ENCODE data around the gene HOOK2.

The HOOK2 gene

DNA sequence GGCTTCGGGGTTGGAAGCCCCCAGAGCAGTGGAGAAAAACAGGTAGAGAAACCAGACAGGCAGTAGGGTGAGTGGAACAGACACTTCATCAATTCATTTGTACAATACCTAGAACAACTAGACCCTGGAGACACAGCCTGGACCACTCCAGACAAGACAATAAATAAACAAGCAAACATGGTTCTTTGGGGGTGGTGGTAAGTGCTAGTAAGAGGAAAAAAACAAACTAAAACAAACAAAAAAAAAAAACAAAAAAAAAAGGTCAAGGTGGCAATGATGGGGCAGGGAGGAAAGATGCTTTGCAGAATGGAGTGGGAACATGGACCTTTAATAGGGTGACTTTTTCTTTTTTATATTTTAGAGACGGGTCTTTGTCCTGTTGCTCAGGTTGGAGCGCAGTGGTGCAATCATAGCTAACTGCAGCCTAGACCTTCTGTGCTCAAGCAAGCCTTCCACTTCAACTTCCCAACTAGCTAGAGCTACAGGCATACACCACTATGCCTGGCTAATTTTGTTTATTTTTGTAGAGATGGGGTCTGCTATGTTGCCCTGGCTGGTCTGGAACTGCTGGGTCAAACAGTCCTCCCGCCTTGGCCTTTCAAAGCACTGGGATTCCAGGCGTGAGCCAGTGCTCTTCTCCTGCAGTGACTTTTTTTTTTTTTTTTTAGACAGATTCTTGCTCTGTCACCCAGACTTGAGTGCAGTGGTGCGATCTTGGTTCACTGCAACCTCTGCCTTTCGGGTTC is 19.0 kb upstream of the HOOK2 start:
- no peak for DNase-seq (ENCODE audit: low spot score)

DNA sequence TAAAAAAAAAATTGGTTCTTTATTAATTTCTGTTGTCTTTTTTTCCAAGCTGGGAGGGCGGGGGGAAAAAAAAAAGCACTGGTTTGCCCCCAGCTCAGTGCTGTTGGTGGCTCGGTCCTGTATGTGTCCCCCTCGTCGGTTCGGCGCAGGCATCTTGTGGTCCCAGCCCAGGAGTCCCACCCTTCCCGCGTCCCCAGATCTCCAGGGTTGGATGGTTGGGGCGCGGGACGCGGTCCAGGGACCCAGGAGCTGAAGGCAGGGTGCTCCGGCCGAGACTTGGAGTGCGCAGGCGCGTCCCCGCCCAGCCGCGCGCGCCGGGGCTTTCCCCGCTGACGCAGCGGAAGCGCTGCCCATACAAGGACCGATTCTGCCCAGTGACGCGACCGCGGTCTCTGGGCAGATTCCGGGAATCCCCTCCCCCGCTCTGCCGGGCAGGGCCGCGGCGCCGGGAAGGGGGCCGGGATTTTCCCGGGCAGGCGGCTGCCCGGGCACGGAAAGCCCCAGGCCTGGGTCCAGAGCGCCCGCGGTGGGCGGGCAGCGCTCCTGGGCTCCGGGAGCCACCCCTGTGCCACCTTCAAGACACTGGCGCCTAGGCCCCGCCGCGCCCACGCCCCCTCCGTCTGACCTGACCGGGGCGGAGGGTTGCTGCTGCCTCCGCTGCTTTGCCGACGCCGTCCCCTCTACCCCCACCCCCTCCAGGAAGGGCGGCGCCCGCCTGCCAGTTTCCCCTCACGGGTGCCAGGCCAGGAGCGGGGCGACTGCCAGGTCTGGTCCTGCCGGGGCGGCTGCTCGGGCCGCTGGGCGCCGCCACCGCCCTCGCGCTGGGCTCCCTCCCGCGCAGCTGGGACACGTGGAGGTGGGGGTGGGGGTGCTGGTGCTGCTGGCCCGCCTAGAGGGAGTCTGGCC is 18.2 kb upstream of the HOOK2 start:
- peak; percentile 96 for DNase-seq (ENCODE audit: low spot score)

DNA sequence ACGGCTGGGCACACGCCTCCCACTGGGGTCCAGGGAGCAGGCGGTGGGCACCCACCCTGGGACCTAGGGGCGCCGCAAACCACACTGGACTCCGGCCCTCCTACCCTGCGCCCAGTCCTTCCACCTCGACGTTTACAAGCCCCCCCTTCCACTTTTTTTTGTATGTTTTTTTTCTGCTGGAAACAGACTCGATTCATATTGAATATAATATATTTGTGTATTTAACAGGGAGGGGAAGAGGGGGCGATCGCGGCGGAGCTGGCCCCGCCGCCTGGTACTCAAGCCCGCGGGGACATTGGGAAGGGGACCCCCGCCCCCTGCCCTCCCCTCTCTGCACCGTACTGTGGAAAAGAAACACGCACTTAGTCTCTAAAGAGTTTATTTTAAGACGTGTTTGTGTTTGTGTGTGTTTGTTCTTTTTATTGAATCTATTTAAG is 17.5 kb upstream of the HOOK2 start:
- DNase-seq (ENCODE audit: low spot score): no peak

DNA sequence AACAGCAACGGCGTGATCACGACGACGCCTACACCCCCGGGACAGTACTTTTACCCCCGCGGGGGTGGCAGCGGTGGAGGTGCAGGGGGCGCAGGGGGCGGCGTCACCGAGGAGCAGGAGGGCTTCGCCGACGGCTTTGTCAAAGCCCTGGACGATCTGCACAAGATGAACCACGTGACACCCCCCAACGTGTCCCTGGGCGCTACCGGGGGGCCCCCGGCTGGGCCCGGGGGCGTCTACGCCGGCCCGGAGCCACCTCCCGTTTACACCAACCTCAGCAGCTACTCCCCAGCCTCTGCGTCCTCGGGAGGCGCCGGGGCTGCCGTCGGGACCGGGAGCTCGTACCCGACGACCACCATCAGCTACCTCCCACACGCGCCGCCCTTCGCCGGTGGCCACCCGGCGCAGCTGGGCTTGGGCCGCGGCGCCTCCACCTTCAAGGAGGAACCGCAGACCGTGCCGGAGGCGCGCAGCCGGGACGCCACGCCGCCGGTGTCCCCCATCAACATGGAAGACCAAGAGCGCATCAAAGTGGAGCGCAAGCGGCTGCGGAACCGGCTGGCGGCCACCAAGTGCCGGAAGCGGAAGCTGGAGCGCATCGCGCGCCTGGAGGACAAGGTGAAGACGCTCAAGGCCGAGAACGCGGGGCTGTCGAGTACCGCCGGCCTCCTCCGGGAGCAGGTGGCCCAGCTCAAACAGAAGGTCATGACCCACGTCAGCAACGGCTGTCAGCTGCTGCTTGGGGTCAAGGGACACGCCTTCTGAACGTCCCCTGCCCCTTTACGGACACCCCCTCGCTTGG is 16.9 kb upstream of the HOOK2 start:
- DNase-seq (ENCODE audit: low spot score): peak; percentile 44

DNA sequence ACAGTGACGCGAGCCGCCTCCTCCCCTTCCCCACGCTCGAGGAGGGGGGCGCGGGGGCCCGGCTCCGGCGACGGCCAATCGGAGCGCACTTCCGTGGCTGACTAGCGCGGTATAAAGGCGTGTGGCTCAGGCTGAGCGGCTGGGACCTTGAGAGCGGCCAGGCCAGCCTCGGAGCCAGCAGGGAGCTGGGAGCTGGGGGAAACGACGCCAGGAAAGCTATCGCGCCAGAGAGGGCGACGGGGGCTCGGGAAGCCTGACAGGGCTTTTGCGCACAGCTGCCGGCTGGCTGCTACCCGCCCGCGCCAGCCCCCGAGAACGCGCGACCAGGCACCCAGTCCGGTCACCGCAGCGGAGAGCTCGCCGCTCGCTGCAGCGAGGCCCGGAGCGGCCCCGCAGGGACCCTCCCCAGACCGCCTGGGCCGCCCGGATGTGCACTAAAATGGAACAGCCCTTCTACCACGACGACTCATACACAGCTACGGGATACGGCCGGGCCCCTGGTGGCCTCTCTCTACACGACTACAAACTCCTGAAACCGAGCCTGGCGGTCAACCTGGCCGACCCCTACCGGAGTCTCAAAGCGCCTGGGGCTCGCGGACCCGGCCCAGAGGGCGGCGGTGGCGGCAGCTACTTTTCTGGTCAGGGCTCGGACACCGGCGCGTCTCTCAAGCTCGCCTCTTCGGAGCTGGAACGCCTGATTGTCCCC is 16.1 kb upstream of the HOOK2 start, which contains the start of gene JUNB:
Gene JUNB (plus strand): TSS at position 142 of the 706 bp plus-strand sequence. CDS start 286 bp downstream, at position 428.
- peak; percentile 96 for DNase-seq (ENCODE audit: low spot score)

DNA sequence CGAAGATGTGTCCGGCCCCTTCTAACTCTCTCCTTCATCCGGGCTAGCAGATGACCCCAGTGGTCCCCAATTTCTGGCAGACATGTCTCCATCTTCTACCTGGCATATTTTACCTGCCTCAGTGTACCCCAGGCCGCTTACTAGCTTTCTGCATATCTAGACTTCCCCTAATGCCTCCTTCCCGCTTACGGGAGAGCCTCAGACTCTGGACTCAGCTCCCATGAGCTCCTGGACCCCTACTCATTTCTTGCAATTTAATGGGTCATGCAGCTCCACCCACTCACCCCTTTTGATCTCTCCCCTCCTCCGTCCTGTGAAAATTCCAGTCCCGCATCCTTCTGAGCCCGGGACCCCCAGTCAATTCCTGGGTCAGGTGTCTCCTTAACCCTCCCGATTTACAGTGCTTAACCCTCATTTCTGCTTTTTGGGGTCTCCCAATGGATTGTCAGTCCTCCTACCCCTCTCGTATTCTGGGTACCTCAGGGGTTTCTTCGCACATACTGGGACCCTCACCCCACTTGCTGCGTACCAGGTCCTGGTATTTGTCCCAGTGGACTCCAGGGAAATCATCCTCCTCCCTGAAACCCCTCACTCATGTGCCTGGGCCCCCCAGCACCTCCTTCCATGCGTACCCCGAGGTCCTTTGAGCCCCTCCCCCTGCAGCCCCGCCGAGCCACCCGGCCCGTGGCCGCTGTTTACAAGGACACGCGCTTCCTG is 15.4 kb upstream of the HOOK2 start:
- DNase-seq (ENCODE audit: low spot score): no peak

DNA sequence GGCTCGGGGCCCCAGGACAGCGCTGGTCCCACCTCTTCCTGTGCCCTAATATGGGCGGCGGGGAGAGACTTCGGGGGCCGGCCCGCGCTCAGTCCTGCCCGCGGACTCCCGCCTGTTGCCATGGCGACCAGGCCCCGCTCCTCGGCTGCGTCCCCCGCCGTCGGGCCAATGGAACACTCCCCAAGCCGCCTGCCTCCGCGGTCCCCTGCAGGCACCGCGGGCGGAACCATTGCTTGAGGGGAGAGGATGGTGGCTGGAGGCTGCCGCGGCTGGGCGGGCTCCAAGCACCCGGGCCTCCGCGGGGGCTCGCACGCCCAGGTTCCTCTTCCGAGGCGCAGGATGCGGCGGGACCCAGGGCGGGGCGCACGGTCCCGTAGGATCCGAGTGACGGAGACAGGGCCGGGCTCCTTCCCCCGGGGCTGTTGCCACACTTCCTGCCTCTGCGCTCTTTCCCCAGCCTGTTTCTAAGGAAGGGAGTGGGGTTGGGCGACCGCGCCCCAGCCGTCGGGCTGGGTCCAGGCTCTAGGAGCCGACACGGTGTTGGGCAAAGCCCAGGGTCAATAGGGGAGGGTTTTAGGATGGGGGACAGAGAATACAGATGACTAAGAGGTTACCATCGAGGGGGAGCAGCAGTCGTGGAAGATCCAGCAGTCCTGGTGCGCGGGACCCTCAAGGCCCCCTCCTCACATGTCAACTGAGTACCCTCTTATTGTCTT is 14.7 kb upstream of the HOOK2 start:
- DNase-seq (ENCODE audit: low spot score): peak; percentile 96

DNA sequence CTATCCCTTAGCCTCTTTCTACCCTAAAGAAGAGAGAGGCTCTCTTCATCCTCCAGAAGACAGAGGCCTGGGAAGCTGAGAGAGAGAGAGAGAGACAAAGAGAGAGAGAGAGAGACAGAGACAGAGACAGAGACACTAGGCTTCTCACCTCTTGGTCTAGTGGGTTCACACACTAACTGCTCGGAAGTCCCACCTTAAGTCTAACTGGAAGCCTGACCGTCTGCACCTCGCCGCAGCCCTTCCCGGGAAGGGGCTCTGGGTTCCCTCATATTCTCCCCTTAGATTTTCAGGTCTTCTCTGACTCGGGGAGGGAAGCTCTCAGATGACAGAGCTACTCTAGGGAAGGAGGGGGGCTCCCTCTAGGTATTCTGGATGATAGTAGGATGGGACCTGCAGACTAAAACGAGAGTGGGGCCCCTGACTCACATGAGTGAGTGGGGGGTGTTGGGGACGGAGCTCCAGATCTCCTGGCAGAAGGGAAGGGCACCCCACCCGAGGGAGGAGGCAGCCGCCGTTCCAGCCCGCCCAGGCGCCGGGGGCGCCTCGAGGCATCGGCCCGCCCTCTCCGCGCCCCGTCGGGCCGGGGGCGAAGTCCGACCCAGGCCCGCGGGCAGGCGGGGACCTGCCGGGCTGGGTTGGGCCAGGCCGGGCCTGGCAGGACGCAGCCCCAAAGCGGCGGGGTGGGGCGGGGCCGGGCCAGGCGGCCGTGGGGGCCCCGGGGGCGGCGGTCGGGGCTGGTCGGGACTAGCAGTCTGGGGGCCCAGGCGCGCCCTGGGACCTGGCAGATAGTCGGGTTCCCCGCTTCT is 13.9 kb upstream of the HOOK2 start:
- no peak for DNase-seq (ENCODE audit: low spot score)

DNA sequence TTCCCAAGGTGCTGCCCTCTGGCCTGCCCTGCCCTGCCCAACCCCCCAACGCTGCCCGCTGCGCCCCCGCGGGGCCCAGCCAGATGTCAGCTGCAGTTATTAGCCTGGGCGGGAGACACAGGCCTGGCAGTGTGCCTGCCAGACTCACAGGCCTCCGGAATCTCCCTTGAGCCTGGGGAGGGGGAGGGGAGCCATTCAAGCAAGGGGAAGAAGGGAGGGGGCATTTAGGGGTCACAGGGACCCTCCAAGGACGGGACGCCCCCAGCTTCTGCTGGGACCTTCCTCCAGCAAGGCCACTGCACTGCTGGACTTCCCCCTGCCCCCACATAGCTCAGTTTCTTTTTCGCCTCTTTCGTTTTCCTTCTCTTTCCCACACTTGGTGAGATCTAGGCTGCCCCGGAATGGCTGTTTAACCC is 13.3 kb upstream of the HOOK2 start:
- peak; percentile 71 for DNase-seq (ENCODE audit: low spot score)

DNA sequence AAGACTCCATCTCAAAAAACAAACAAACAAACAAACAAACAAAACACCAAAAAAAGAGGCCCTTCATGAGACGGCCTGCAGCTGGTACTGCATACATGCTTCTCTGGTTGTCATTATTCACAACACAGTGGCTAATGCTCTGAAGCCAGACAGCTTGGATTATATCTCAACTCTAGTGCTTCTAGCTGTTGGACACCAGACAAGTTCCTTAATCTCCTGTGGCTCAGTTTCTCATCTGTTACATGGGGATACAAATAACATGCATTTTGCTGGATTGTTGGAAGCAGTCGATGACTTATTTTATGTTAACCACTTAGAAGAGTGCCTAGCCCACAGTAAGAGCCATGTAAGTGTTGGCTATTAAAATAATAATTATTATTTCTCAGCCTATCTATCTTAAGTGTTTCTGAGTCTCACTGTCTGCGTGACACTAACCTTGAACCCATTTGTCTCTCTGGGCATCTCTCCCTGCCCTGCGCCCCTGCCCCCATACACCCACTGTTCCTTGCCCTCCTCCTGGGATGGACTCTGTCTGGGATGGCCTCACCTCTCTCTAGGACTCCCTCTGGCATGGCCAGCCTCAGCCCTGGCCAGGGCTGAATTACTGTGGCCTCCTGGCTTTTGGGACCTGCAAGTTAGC is 12.8 kb upstream of the HOOK2 start:
- DNase-seq (ENCODE audit: low spot score): no peak

DNA sequence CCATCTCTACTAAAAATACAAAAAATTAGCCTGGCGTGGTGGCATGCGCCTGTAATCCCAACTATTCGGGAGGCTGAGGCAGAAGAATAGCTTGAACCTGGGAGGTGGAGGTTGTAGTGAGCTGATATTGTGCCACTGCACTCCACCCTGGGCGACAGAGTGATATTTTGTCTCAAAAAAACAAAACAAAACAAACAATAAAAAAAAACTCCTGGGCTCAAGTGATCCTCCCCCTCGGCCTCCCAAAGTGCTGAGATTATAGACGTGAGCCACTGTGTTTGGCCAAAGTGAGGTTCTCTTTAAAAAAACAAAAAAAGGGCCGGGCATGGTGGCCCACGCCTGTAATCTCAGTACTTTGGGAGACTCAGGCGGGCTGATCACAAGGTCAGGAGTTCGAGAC is 12.1 kb upstream of the HOOK2 start:
- no peak for DNase-seq (ENCODE audit: low spot score)

DNA sequence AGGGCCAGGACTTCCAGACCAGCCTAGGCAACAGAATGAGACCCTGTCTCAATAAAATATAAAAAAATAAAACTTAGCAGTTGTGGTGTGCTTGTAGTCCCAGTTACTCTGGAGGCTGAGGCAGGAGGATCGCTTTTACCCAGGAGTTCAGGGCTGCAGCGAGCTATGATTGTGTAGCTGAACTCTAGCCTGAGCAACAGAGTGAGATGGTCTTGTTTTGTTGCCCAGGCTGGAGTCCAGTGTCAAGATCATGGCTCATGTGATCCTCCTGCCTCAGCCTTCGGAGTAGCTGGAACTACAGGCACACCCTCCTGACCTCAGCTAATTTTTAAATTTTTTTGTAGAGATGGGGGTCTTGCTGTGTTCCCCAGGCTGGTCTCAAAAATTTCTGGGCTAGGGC is 11.6 kb upstream of the HOOK2 start:
- no peak for DNase-seq (ENCODE audit: low spot score)

DNA sequence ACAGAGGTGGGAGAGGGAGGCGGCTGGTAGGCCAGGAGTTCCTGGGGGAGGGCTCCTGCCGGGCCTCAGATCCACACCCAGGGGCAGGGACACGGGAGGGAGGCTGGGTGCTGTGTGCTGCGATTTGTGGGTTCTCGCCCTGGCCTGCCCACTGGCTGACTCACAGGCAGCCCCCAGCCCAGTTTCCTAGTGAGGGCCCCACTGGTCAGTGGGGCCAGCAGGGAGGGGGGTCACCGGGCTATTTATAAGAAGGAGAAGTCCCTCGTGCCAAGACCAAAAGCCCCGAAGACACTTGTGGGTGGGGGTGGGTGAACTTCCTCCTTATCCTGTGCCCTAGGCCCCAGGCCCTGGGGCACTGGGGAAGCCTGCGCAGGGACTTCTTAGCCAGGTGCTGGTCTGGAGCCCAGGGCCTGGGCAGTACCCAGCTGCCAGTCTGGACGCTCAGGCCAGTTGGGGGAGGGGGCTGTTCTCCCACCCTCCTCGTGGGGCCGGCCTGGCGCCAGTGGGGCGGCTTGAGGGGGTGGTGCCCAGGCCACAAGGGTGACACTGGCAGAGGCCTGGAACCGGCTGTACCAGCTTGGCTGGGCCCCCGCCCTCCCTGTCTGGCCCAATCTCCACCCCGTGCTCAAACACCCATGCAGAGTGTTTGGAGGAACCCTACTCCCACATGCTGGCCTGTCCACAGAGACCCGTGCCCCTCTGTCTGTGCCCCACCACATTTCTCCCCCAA is 11.0 kb upstream of the HOOK2 start:
- no peak for DNase-seq (ENCODE audit: low spot score)

DNA sequence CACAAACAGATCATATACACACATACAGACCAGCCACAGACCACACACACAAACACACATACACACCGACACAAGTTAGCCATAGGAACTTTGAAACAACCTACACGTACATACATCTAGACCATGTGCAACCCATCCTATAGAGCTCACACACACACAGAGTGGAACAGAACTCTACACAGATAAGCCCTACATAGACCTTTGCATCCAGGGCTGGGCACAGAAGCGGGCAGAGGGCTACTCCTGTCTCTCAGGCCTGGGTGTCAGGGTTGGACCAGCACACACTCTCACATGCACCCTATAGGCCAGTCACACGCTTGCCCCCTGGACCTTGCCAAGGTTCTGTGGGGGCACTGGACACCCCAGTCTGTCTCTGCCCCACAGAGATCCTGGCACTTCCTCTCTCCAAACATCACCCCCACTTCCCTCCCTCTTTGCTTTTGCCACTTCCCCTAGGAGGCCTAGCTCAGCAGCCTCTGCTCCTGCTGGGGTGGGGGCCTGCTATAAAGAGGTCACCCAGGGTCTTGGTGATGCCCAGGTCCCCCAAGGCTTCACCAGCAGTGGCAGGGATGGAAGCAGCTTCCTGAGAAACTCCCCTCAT is 10.2 kb upstream of the HOOK2 start:
- no peak for DNase-seq (ENCODE audit: low spot score)

DNA sequence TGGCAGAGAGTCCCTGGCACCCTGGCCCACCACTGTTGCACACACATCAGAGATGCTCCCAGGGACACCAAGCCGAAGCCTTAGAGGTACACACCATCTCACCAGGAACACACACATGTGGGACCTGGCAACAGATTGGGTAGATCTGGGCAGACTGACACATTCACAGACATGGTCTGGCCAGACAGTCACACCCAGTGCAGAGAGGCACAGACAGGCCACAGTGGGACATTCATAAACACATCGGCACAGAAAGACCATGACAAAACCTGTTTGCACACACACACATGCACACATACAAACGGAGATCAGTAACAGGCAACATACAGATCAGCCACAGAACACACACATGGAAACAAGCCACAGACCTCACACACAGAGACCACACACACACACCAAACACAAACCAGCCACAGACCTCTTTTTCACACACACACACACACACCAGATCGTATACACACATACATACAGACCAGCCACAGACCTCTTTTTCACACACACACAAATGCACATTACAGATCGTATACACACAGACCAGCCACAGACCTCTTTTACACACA is 9.6 kb upstream of the HOOK2 start:
- DNase-seq (ENCODE audit: low spot score): no peak

DNA sequence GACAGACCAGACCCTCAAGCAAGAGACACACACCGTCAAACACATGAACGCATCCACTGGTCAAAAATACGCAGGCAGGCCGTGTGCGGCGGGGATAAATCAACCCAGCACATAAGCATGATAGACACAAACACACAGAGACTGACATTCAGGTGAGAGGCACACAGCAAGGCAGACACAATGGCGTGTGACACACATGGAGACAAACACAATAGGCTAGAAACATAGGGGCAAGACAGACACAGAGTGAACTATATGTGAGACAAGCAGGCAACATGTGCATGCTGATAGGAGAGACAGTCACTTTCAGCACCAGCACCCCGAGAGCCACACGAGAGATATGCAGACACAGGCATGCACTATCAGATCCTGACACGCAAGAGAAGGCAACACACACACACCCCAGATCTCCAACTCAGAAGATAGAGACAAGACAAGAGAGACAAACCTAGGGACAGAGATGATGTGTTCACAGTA is 9.1 kb upstream of the HOOK2 start:
- DNase-seq (ENCODE audit: low spot score): no peak

DNA sequence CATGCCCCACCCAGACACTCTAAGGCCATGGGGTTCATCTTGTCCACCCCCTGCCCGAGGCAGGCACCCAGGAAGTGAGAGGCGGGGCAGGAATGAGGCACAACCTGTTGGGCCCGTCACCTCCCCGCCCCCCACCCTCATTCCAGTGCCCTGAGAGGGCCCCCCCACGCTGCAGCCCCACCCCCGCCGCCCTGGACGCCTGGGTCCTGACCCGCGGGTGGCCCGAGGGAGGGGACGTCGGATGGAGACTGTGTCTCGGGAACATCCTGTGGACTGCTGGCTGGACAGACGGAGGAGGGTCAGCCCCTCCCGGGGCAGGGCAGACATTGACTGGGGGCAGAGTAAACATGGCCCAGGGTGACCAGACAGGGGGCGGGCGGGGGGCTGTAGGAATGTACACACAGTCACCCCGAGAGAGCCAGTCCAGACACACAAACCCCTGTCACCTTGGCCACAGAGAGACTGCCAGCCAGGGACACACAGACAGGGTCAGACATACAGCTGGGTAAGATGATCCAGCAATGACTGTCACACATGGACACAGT is 8.6 kb upstream of the HOOK2 start:
- no peak for DNase-seq (ENCODE audit: low spot score)
